Inferior parietal cortex (tissue), 1 donor: ENCODE data around the gene LIME1.
"Not testable (repeated sequence)": the region's sequence is repeated elsewhere in the genome, so short reads cannot be mapped to it uniquely, and the experiment has no call there.

Source experiments
- DNase-seq: peaks from one replicate; pipeline ENCODE4 v3.0.0-alpha.2; 2016; ENCODE audit errors: extremely low spot score

The LIME1 gene

GRCh38 chr20:63707558-63708300 lies 28.7 kb upstream of the LIME1 start, which contains the start of the genes ARFRP1 and ZGPAT:
ARFRP1 (minus strand) TSS chr20:63707976; CDS start chr20:63707091, 885 bp downstream.
ZGPAT (plus strand) TSS chr20:63708039; CDS start chr20:63708581, 542 bp downstream.
- DNase-seq, result peak; percentile 90

DNA sequence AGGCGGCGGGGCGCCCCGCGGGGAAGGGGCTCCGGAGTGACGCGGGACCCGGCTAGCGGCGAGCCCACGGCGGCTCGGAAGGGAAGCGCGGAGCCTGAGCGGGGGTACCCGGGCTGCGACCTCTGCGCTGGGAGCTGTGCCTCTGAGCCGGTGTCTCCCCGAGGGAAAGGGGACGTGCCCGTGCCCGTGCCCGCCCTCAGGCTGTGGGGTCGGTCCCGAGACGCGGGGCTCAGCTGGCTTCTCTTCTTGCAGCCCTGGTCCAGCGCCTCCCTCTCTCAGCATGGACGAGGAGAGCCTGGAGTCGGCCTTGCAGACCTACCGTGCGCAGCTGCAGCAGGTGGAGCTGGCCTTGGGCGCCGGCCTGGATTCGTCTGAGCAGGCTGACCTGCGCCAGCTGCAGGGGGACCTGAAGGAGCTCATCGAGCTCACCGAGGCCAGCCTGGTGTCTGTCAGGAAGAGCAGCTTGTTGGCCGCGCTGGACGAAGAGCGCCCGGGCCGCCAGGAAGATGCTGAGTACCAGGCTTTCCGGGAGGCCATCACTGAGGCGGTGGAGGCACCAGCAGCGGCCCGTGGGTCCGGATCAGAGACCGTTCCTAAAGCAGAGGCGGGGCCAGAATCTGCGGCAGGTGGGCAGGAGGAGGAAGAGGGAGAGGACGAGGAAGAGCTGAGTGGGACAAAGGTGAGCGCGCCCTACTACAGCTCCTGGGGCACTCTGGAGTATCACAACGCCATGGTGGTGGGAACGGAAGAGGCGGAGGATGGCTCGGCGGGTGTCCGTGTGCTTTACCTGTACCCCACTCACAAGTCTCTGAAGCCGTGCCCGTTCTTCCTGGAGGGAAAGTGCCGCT lies 27.9 kb upstream of the LIME1 start:
- no peak for DNase-seq

GRCh38 chr20:63709149-63709527 lies 27.3 kb upstream of the LIME1 start:
- no peak for DNase-seq

- no peak for DNase-seq
These were observed 25.3 kb upstream of the LIME1 start for GRCh38 chr20:63711085-63711645.

GRCh38 chr20:63712191-63712590 lies 24.3 kb upstream of the LIME1 start:
- DNase-seq, result no peak

DNA sequence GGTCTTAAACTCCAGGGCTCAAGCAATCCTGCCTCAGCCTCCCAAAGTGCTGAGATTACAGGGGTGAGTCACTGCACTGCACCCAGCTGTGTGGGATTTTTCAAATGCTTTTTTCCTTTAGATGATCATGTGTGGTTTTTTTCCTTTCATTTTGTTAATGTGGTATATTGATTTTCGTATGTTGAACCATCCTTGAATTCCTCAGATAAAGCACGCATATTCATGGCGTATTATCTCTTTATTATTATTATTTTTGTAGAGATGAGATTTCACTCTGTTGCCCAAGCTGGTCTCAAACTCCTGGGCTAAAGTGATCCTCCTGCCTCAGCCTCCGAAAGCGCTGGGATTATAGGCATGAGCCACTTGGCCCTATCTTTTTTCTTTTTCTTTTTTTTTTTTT lies 21.6 kb upstream of the LIME1 start:
- DNase-seq, result no peak

DNA sequence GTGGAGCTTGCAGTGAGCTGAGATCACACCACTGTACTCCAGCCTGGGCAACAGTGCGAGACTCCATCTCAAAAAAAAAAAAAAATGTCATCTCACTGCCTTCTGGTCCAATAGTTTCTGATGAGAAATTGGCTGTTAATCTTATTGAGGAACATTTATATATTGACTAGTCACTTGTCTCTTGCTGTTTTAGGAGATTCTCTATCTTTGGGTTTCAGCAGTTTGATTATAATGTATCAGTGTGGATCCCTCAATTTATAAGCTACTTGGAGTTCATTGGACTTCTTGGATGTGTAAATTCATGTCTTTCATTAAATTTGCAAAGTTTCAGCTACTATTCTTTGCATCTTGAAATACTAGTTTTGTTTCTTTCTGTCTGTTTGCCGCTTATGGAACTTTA lies 17.5 kb upstream of the LIME1 start:
- no peak for DNase-seq

GRCh38 chr20:63722967-63723622 lies 13.4 kb upstream of the LIME1 start:
- DNase-seq, result not testable (repeated sequence)

DNA sequence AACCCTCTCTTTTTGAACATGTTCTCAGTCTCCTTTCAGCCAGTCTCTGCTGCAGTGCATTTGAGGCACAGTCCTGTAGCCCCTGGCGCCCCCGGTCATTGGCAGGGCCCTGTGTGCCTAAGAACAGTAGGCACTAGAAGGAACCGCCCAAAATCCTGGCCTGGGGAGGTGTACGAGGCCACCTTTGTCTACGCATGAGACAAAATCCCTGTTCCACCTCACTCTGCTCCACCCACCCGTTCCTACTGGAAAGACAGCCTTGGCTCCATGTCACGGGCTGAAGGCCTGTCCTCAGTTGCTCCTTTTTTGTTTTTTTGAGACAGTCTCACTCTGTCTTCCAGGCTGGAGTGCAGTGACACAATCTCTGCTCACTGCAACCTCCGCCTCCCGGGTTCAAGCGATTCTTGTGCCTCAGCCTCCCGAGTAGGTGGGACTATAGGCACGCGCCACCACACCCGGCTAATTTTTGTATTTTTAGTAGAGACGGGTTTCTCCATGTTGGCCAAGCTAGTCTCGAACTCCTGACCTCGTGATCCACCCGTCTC lies 6.2 kb upstream of the LIME1 start:
- DNase-seq, result not testable (repeated sequence)

- DNase-seq, result no peak
These were observed 5.1 kb upstream of the LIME1 start for GRCh38 chr20:63731410-63731809.

DNA sequence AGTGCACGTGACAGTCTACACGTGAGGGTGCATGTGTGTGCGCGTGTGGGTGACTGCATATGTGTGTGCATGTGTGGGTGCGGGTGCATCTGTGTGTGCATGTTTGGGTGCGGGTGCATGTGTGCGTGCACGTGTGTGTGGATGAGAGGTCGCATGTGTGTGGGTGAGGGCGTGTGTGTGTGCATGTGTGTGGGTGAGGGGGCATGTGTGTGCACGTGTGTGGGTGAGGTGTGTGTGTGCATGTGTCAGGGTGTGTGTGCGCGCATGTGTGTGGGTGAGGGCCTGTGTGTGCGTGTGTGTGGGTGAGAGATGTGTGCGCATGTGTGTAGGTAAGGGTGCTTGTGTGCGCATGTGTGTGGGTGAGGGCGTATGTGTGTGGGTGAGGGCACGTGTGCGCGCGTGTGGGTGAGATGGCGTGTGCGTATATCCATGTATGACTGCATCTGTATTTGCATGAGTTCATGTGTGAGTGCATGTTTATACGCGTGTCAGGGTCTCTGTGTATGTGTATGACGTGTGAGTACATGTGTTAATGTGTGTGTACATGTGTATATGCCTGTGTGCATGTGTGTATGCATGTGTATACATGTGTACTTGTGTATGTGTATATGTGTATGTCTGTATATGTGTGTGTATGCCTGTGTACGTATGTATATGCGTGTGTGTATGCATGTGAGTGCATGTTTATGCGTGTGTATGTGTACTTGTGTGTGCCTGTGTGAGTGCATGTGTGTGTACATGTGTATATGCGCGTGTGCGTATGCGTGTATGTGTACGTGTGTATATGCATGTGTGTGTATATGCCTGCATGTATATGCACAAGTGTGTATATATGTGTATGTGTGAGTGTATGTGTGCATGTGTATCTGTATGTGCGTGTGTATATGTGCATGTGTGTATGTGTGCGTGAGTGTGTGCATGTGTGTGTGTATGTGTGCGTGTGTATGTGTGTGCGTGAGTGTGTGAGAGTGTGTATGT lies 4.1 kb upstream of the LIME1 start:
- no peak for DNase-seq

- DNase-seq, result no peak
These were observed 3.3 kb upstream of the LIME1 start for GRCh38 chr20:63733117-63733516.

DNA sequence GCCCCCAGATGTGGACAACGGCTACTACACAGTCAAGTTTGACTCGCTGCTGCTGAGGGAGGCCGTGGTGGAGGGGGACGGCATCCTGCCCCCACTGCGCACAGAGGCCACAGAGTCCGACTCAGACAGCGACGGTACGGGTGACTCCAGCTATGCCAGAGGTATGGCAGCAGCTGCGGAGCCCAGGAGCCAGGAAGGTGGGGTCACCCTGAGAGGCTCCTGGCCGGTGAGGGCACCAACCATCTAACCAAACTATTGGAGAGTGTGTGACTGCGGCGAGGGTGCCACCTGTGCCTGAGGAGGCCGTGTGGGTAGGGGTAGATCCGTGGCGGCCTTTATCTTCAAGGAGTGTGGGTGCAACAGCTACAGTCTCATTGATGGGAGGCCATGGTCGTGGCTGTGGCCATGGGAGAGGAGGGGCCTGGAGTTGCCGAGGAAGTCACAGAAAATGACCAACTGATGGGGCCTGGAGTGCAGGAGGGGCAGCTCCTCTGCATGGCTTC lies 2.8 kb upstream of the LIME1 start:
- DNase-seq, result no peak

DNA sequence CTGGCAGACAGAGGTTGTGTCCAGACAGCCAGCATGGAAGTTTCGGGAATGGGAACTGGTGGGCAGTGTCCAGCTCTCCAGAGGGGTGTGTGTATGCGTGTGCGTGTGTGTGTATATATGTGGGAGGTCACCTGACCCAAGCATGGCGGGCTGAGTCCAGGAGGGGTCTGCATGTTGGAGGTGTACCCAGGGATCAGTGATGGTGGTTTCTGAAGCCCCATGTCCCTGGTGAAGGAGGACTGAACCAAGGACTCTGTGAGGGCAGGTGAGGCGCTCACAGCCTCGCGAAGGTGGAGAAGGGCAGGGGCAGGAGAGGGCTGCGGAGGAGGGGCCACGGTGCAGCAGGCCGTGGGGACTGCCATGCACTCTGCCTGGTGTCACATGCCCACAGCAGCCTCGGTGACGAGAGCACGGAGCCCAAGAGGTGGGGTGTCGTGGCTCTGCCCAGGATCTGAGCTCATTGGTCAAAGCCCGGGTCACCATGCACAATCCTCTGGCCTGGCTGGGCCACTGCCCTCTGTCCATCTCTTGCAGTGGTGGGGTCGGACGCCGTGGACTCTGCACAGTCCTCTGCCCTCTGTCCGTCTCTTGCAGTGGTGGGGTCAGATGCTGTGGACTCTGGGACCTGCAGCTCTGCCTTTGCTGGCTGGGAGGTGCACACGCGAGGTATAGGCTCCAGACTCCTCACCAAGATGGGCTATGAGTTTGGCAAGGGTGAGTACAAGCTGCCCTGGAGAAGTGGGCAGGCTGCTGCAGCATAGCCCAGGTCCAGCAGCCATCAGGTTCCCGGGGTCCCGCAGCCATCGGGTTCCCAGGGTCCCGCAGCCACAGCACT lies 2.1 kb upstream of the LIME1 start:
- DNase-seq, result no peak

- DNase-seq, result no peak
These were observed 1.3 kb upstream of the LIME1 start for GRCh38 chr20:63734946-63735858.

DNA sequence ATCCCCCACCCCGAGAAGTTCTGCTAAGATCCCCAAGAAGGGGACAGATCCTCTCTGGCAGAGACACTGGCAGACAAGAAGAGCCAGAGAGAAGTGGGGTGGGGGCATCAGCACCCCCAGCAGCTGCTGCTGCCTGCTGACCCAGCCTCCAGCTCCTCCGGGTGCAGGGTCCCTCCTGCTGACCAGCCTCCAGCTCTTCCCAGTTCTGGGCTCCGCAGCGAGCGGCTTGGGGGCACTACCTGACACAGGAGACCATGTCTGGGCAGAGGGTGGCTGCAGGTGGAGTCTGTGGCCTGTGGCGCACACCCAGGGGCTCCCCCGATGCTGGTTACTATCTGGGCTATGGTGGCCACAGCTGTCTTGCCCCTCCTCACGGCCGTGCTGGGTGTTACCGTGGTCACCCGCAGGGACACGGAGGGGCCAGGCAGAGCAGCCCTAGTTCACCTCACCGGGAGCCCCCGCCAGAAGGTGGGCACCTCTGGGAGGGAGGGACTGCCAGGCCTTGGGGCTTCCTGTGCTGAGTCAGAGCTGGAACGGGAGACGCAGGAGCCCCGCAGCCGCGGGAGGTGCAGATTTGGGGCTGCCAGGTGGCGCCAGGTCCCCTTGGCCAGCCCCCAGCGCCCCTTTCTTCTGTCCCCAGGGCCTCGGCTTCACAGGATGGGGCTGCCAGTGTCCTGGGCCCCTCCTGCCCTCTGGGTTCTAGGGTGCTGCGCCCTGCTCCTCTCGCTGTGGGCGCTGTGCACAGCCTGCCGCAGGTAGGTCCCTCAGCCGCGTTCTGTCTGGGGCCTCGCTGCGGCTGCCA lies 630 bp downstream of the LIME1 start:
- no peak for DNase-seq

- DNase-seq, result no peak
These were observed 1.2 kb downstream of the LIME1 start for GRCh38 chr20:63737695-63737944.
